Cardiac fibroblast (primary cell): ENCODE results near the gene CCT4.
"Not testable (repeated sequence)": the region's sequence is repeated elsewhere in the genome, so short reads cannot be mapped to it uniquely, and the experiment has no call there.

Experiments
- DNase-seq, 2 donors: peaks; one replicate each; pipeline versions ENCODE4 v3.0.0 to v3.0.0-alpha.2; 2010; ENCODE audit warnings: low read depth in 2 of 2
- H3K4me3 ChIP-seq, 2 donors: replicated peaks in 1 of 2; 1 replicate in 1 of 2; 2 replicates in 1 of 2; pipeline ENCODE4 v1.5.1; 2011; ENCODE audit warnings: low read depth in 2 of 2, low read length in 2 of 2, mild to moderate bottlenecking in 2 of 2, moderate library complexity in 1 of 2
- CTCF ChIP-seq: IDR thresholded peaks from one replicate; pipeline ENCODE4 v1.5.1; 2011; ENCODE audit warnings: low read depth, mild to moderate bottlenecking, low read length, inconsistent platforms

CCT4 gene

DNA sequence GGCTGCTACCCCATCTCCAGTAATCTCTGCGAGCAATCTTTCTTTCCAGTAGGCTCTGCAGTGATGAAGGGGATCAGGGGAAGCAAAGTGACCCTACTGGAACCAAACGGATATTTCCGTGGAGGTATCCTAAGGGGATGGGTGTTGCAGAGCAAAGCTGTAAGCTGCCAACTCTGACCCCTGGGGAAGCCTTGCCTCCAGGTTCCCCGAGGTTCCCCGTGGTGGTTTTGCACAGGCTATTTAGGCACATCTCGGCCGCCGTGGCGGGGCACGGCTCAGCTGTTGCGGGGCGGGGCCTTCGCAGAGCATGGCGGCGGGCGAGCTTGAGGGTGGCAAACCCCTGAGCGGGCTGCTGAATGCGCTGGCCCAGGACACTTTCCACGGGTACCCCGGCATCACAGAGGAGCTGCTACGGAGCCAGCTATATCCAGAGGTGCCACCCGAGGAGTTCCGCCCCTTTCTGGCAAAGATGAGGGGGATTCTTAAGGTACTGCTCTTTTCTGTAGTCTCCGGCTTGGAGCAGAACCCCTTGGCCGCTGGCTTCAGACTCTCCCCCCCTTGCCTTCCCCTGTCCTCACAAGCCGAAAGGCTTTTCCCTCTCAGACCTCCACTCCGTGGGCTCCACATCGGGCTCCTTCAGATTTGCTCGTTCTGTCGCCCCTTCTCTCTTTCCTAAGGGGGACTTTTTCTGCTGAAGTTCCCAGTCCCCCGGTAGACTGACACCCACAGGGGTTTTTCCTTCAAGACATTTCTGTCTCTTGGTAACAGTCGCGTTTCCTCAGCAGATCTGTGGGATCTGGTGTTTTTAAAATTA lies 17.1 kb upstream of the CCT4 start, which contains the start of gene COMMD1:
Gene COMMD1 (plus strand): TSS at position 303 of the 814 bp plus-strand sequence. CDS start 5 bp downstream, at position 308.
- peak; percentile 75 to 77 for DNase-seq
- TF ChIP-seq CTCF: no peak
- peak within 1 kb of the TSS; percentile 72 to 76 for H3K4me3 ChIP-seq

DNA sequence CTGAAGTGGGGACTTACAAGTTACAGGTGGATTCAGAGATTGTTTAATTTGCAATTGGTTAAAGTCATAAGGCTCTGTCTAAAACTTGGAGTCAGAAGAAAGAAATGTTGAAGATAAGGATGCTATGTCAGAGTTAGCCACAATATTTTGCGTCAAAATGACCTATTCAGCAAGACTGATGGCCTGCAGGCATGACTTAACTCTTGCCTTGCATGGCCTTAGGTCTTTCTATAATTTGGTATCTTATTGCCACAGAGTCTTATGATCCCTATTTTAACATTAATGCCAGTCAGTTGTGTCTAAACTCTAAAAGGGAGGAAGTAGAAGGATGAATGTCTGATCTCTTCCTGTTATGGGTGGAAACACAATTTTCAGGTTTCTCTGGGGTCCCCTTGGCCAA lies 11.8 kb upstream of the CCT4 start:
- DNase-seq: peak in 1 of 2 donors; percentile 5
- H3K4me3 ChIP-seq: no peak overlapping the region
- TF ChIP-seq CTCF: no peak

GRCh38 chr2:61898810-61899209 lies 10.4 kb upstream of the CCT4 start:
- TF ChIP-seq CTCF: peak; percentile 56
- DNase-seq: peak; percentile 38 to 44
- no peak overlapping the region for H3K4me3 ChIP-seq

DNA sequence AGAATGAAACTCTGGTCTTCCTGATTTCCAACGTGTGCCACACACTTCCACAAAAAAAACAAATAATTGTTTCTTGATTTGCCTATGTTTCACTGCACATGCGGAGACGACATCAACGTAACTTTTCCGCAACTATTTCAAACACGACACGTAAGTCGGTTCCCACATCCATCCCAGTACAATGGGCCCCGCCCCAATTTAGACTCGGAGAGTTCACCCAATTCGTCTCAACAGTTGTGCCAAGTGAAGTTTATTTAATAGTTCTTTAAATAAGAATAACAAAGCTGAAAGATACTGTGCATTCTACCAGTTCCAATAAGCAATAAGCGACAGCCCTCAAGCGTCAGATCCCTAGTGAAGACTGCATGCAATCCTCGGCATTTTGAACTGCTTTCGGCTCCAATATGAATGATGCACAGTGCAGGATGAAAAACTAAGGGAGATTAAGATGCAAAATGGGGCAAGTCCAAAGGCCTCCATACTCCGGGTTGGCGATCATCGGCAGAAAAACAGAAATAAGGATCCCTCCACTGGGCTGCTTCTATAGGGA lies 664 bp downstream of the CCT4 start:
- peak overlapping the region; percentile 70 to 95 for H3K4me3 ChIP-seq
- DNase-seq: peak; percentile 51 to 63
- no peak for TF ChIP-seq CTCF

DNA sequence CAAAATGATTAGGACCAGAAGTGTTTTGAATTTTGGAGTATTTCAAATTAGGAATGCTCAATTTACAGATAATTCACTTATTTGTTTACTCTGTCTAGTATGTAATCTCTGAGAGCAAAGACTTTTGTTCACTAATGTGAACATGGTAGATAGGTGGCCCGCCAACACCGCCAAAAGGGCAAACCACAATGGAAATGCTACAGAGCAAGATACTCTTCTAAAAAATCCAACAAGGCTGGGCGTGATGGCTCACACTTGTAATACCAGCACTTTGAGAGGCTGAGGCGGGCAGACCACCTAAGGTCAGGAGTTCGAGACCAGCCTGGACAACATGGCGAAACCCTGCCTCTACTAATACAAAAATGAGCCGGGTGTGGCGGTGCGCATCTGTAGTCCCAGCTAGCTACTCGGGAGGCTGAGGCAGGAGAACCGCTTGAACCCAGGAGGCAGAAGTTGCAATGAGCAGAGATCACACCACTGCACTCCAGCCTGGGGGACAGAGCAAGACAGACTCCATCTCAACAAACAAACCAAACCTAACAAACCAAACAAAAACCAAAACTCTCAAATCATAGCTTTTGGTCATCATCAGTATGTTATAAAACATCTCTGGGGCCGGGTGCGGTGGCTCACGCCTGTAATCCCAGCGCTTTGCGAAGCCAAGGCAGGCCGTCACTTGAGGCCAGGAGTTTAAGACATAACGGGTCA lies 2.4 kb downstream of the CCT4 start:
- H3K4me3 ChIP-seq: no peak overlapping the region
- no peak for DNase-seq
- TF ChIP-seq CTCF: no peak

- DNase-seq: no peak
- no peak for TF ChIP-seq CTCF
- no peak overlapping the region for H3K4me3 ChIP-seq
Measured at GRCh38 chr2:61882850-61883249, 5.6 kb downstream of the CCT4 start.

DNA sequence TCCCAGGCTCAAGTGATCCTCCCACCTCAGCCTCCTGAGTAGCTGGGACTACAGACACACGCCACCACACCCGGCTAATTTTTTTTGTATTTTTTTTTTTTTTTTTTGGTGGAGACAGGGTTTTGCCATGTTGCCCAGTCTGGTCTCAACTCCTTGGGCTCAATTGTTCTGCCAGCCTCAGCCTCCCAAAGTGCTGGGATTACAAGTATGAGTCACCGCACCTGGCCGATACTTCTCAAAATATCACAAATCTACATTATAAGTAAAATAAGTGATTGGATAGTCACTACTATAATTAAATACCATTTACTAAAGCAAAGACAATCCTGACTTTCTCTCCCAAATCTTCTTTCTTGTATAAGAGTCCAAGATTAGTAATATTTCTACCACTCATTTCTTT lies 9.1 kb downstream of the CCT4 start:
- H3K4me3 ChIP-seq, DNase-seq: not testable (repeated sequence)
